Naive thymus-derived CD8-positive, alpha-beta T cell (primary cell): Measurements from ENCODE around the gene GNAT1. TPM values are rescaled to one million over a fixed set of nuclear protein-coding genes. Genes with fewer than 3 reads are reported as not detected.

Experiments
- ATAC-seq, 2 donors: fragments of 150-1000 bp; cut with Tn5 transposase in 1 of 2; sonication (Bioruptor Pico), chemical (Tn5 transposase) in 1 of 2; 1 replicate in 1 of 2; 2 replicates in 1 of 2; pipeline ENCODE4 v1.10.0; 2021; ENCODE audit warnings: mild to moderate bottlenecking in 2 of 2, moderate library complexity in 2 of 2
- POLR2A ChIA-PET: fragments of 350-600 bp; sonication (Branson Sonifier 250); formaldehyde crosslinking; loops from one replicate; lab custom pipeline; 2021; ENCODE audit warnings: antibody characterized with exemption; lab: Charles Lee
- DNase-seq, 10 donors: peaks; one replicate each; pipeline versions ENCODE4 v3.0.0 to v3.0.0-alpha.2; 2020 to 2022
- H3K27ac Mint-ChIP-seq, 10 donors: one replicate each; pipeline ENCODE4 v1.8.0; 2020 to 2022; ENCODE audit warnings: mild to moderate bottlenecking in 10 of 10, mixed read lengths in 10 of 10, moderate library complexity in 4 of 10, inconsistent platforms in 1 of 10
- H3K27me3 Mint-ChIP-seq, 5 donors: one replicate each; pipeline ENCODE4 v1.8.0; 2021 to 2022; ENCODE audit warnings: mixed read lengths in 5 of 5
- H3K36me3 Mint-ChIP-seq, 3 donors: one replicate each; pipeline ENCODE4 v1.8.0; 2020 to 2022; ENCODE audit warnings: mixed read lengths in 3 of 3, mild to moderate bottlenecking in 2 of 3, inconsistent platforms in 1 of 3
- H3K4me1 Mint-ChIP-seq, 4 donors: one replicate each; pipeline ENCODE4 v1.8.0; 2021 to 2022; ENCODE audit warnings: mixed read lengths in 4 of 4
- H3K4me3 Mint-ChIP-seq, 10 donors: one replicate each; pipeline ENCODE4 v1.8.0; 2020 to 2022; ENCODE audit warnings: mild to moderate bottlenecking in 10 of 10, mixed read lengths in 10 of 10, moderate library complexity in 6 of 10, inconsistent platforms in 1 of 10
- H3K9me3 Mint-ChIP-seq, 9 donors: one replicate each; pipeline ENCODE4 v1.8.0; 2020 to 2022; ENCODE audit warnings: mixed read lengths in 9 of 9, mild to moderate bottlenecking in 3 of 9, inconsistent platforms in 1 of 9, moderate library complexity in 1 of 9
- polyA plus RNA-seq, 3 donors: library from polyadenylated mRNA; unstranded; fragments of 300-500 nt; fragmentation: Illumina TruSeq; gene quantifications; one replicate each; pipeline ENCODE4 v1.2.3, GENCODE V29; 2021
- total RNA-seq, 8 experiments: library from RNA in 2 of 8; stranded (reverse) in 2 of 8; gene quantifications; one replicate each; pipeline ENCODE4 v1.2.3 and lab custom pipeline; 2021 to 2026

Gene GNAT1
- total and polyA plus RNA-seq, 5 experiments from 2014 or later, result not detected

GRCh38 chr3:50164984-50165909 lies 26.2 kb upstream of the GNAT1 start:
- no peak overlapping the region for H3K27ac Mint-ChIP-seq
- DNase-seq (peak in 1 of 10 donors; percentile 24), ATAC-seq (no peak)
- H3K36me3 Mint-ChIP-seq, result no peaks in the 10 kb centered on the region
- no peaks in the 10 kb centered on the region for H3K27me3 Mint-ChIP-seq
- H3K9me3 Mint-ChIP-seq, result no peaks in the 10 kb centered on the region
- H3K4me3 Mint-ChIP-seq, result no peak overlapping the region
- H3K4me1 Mint-ChIP-seq, result peaks cover 0 to 2% (median 0%) of the 10 kb centered on the region in 4 donors
- POLR2A ChIA-PET, result no interaction called here

- ATAC-seq (no peak), DNase-seq (peak in 1 of 10 donors; percentile 53)
- POLR2A ChIA-PET, result no interaction called here
- Mint-ChIP-seq H3K9me3 (no peaks in the 10 kb centered on the region), H3K27me3 (no peaks in the 10 kb centered on the region), H3K27ac (no peak overlapping the region), H3K4me1 (peaks cover 0 to 2% (median 0%) of the 10 kb centered on the region in 4 donors), H3K4me3 (no peak overlapping the region), H3K36me3 (no peaks in the 10 kb centered on the region)
These were observed 25.4 kb upstream of the GNAT1 start for GRCh38 chr3:50165910-50166538.

GRCh38 chr3:50166620-50167019 lies 24.8 kb upstream of the GNAT1 start:
- no peak overlapping the region for H3K27ac Mint-ChIP-seq
- H3K36me3 Mint-ChIP-seq, result no peaks in the 10 kb centered on the region
- peaks cover 0 to 2% (median 0%) of the 10 kb centered on the region in 4 donors for H3K4me1 Mint-ChIP-seq
- H3K9me3 Mint-ChIP-seq, result no peaks in the 10 kb centered on the region
- ATAC-seq (no peak), DNase-seq (peak in 1 of 10 donors; percentile 50)
- no peaks in the 10 kb centered on the region for H3K27me3 Mint-ChIP-seq
- POLR2A ChIA-PET, result no interaction called here
- H3K4me3 Mint-ChIP-seq, result no peak overlapping the region

- H3K9me3 Mint-ChIP-seq, result no peaks in the 10 kb centered on the region
- no peaks in the 10 kb centered on the region for H3K27me3 Mint-ChIP-seq
- no peaks in the 10 kb centered on the region for H3K36me3 Mint-ChIP-seq
- DNase-seq (peak in 1 of 10 donors; percentile 36), ATAC-seq (no peak)
- H3K27ac Mint-ChIP-seq, result no peak overlapping the region
- POLR2A ChIA-PET, result no interaction called here
- H3K4me1 Mint-ChIP-seq, result peaks cover 0 to 2% (median 0%) of the 10 kb centered on the region in 4 donors
- H3K4me3 Mint-ChIP-seq, result no peak overlapping the region
These were observed 24.2 kb upstream of the GNAT1 start for GRCh38 chr3:50167069-50167840.

- DNase-seq (no peak), ATAC-seq (no peak)
- H3K4me3 Mint-ChIP-seq, result no peak overlapping the region
These were observed 23.6 kb upstream of the GNAT1 start for GRCh38 chr3:50167841-50168209.

GRCh38 chr3:50168388-50168787 lies 23.0 kb upstream of the GNAT1 start:
- POLR2A ChIA-PET, result no interaction called here
- Mint-ChIP-seq H3K36me3 (no peaks in the 10 kb centered on the region), H3K27me3 (no peaks in the 10 kb centered on the region), H3K27ac (no peak overlapping the region), H3K4me1 (peaks cover 0 to 2% (median 0%) of the 10 kb centered on the region in 4 donors), H3K9me3 (no peaks in the 10 kb centered on the region), H3K4me3 (no peak overlapping the region)
- ATAC-seq (no peak), DNase-seq (no peak)

More at GRCh38 chr3:50167841-50168209, 23.6 kb upstream of the GNAT1 start:
- Mint-ChIP-seq H3K27me3 (no peaks in the 10 kb centered on the region), H3K36me3 (no peaks in the 10 kb centered on the region), H3K9me3 (no peaks in the 10 kb centered on the region), H3K4me1 (peaks cover 0 to 2% (median 0%) of the 10 kb centered on the region in 4 donors), H3K27ac (no peak overlapping the region)
- POLR2A ChIA-PET, result no interaction called here

- Mint-ChIP-seq H3K36me3 (no peaks in the 10 kb centered on the region), H3K4me3 (no peak overlapping the region), H3K4me1 (peaks cover 0 to 3% (median 2%) of the 10 kb centered on the region in 4 donors), H3K27ac (no peak overlapping the region), H3K27me3 (no peaks in the 10 kb centered on the region), H3K9me3 (no peaks in the 10 kb centered on the region)
- DNase-seq, result no peak
- POLR2A ChIA-PET, result no interaction called here
- no peak for ATAC-seq
These were observed 22.6 kb upstream of the GNAT1 start for GRCh38 chr3:50168791-50169190.

GRCh38 chr3:50169232-50169832 lies 22.1 kb upstream of the GNAT1 start:
- no peak for DNase-seq
- no peaks in the 10 kb centered on the region for H3K9me3 Mint-ChIP-seq
- POLR2A ChIA-PET, result no interaction called here

GRCh38 chr3:50169858-50170257 lies 21.6 kb upstream of the GNAT1 start:
- ATAC-seq (no peak), DNase-seq (no peak)
- Mint-ChIP-seq H3K36me3 (no peaks in the 10 kb centered on the region), H3K4me3 (no peak overlapping the region), H3K4me1 (peaks cover 0 to 5% (median 1%) of the 10 kb centered on the region in 4 donors), H3K27ac (peak overlapping the region in 1 of 10 donors; percentile 40), H3K27me3 (no peaks in the 10 kb centered on the region), H3K9me3 (no peaks in the 10 kb centered on the region)
- POLR2A ChIA-PET, result no interaction called here

More at GRCh38 chr3:50169232-50169832, 22.1 kb upstream of the GNAT1 start:
- no peak for ATAC-seq
- Mint-ChIP-seq H3K27ac (no peak overlapping the region), H3K27me3 (no peaks in the 10 kb centered on the region), H3K36me3 (no peaks in the 10 kb centered on the region), H3K4me3 (no peak overlapping the region), H3K4me1 (peaks cover 0 to 5% (median 2%) of the 10 kb centered on the region in 4 donors)

GRCh38 chr3:50170689-50171088 lies 20.7 kb upstream of the GNAT1 start:
- H3K4me1 Mint-ChIP-seq, result peaks cover 0 to 5% (median 1%) of the 10 kb centered on the region in 4 donors
- no peak for ATAC-seq

GRCh38 chr3:50171540-50172301 lies 19.7 kb upstream of the GNAT1 start:
- Mint-ChIP-seq H3K27ac (no peak overlapping the region), H3K4me1 (peaks cover 0 to 5% (median 1%) of the 10 kb centered on the region in 4 donors), H3K36me3 (no peaks in the 10 kb centered on the region), H3K9me3 (no peaks in the 10 kb centered on the region), H3K27me3 (no peaks in the 10 kb centered on the region), H3K4me3 (no peak overlapping the region)
- ATAC-seq, result no peak
- DNase-seq, result no peak
- POLR2A ChIA-PET, result interaction anchor here (0.5 to 0.6 kb wide), 3 partner anchors 17 to 625 kb away, joined by 3 to 6 read pairs (median 6); no protein-coding TSS in a partner anchor

More at GRCh38 chr3:50170689-50171088, 20.7 kb upstream of the GNAT1 start:
- Mint-ChIP-seq H3K4me3 (no peak overlapping the region), H3K9me3 (no peaks in the 10 kb centered on the region), H3K36me3 (no peaks in the 10 kb centered on the region), H3K27me3 (no peaks in the 10 kb centered on the region), H3K27ac (no peak overlapping the region)
- no peak for DNase-seq
- POLR2A ChIA-PET, result no interaction called here
